Fibroblast of villous mesenchyme (primary cell): ENCODE measurements around the gene IFT74. TPM values are rescaled to one million over a fixed set of nuclear protein-coding genes. Genes with fewer than 3 reads are reported as not detected.

ENCODE experiments used
- DNase-seq: peaks from one replicate; pipeline ENCODE4 v3.0.0-alpha.2; 2010; ENCODE audit warnings: low read depth
- H3K4me3 ChIP-seq: 2 replicates; pipeline ENCODE4 v1.5.1; 2011; ENCODE audit warnings: low read depth, mild to moderate bottlenecking, low read length
- CTCF ChIP-seq: IDR thresholded peaks from 2 replicates; pipeline ENCODE4 v1.5.1; 2012; ENCODE audit warnings: low read depth, mild to moderate bottlenecking, low read length; ENCODE audit not compliant: insufficient read depth
- total RNA-seq: library from RNA; depleted of rRNA; stranded (reverse); fragments of >200 nt; gene quantifications from 2 replicates; pipeline ENCODE4 v1.2.3, GENCODE V29; 2012

Gene IFT74
- total RNA-seq, 1 donor: 15.5 TPM

DNA sequence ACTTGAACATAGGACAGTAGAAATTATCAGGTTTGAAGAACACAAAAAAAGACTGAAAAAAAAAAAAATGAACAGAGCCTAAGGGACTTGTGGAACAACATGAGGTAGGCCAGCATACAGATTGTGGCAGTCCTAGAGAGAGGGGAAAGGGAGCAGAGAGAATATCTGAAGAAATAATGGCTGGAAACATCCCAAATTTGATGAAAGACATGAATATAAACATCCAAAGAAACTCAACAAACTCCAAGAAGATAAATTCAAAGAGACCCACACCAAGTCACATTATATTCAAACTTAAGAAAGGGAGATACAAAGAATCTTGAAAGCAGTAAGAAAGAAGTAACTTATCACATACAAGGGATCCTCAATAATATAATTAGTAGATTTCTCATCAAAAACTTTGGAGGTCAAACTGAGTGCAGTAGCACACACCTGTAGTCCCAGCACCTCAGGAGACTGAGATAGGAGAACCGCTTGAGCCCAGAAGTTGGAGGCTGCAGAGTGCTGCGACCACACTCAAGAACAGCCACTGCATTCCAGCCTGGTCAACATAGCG is 18.3 kb upstream of the IFT74 start:
- DNase-seq: no peak
- TF ChIP-seq CTCF: no peak

DNA sequence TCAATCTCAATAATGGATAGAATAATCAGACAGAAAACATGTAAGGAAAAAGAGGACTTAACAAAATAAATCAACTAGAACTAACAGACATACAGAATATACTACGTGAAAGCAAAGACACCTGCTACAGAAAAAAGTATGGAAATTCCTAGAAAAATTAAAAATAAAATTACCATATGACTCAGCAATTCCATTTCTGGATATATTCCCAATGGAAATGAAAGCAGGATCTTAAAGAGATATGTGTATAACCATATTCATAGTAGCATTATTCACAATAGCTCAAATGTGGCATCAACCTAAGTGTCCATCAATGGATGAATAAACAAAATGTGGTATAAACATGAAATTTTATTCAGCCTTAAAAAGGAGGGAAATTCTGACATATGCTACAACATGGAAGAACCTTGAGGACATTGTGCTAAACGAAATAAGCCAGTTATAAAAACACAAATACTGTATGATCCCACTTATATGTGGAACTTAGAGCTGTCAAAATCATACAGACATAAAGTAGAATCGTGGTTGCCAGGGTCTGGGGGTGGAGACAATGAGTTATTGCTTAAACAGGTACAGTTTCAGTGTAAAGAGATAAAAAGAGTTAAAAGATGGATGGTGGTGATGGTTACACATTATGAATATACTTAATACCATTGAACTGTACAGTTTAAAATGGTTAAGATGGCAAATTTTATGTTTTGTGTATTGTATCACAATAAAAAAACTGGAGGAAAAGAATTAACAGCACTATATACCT is 16.1 kb upstream of the IFT74 start:
- no peak for DNase-seq
- no peak overlapping the region for H3K4me3 ChIP-seq
- TF ChIP-seq CTCF: no peak

More for the DNA sequence above, 18.3 kb upstream of the IFT74 start:
- H3K4me3 ChIP-seq: no peak overlapping the region

- H3K4me3 ChIP-seq: no peak overlapping the region
- DNase-seq: no peak
- no peak for TF ChIP-seq CTCF
These were observed 15.4 kb upstream of the IFT74 start for GRCh38 chr9:26940779-26941178.

DNA sequence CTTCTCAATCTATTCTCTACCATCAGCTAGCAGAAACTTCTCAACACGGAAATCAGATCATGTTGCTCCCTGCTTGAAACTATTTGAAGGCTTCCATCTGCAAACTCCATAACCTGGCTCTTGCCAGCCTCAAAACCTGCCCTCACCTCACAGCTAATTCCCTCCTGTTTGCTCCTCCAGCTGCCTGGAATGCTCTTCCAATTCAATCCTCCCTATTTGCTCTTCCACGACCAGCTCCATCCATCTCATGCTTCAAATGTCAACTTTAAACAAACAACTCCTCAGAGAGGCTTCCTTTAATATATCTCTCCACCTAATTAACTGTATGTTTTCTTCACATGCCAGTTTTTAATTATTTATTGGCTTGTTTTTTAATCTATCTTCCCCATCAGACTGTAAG is 10.6 kb upstream of the IFT74 start:
- H3K4me3 ChIP-seq: peak overlapping the region; percentile 96
- TF ChIP-seq CTCF: no peak
- no peak for DNase-seq

GRCh38 chr9:26946753-26947727 is 9.2 kb upstream of the IFT74 start, which contains the start of gene PLAA:
Gene PLAA, minus strand, starts transcription at chr9:26947242. Its CDS starts 197 bp downstream, at chr9:26947045.
- peak within 1 kb of the TSS; percentile 96 for H3K4me3 ChIP-seq
- TF ChIP-seq CTCF: no peak
- DNase-seq: peak; percentile 93

- no peak for TF ChIP-seq CTCF
- peak overlapping the region; percentile 96 for H3K4me3 ChIP-seq
- no peak for DNase-seq
These were observed 8.5 kb upstream of the IFT74 start for GRCh38 chr9:26947736-26948135.
